NCI-H446 treated with DMSO at 0.1 percent for 48 hours (cell line): ENCODE measurements around the gene SURF2.
A peak's percentile ranks its signal among the peaks of the same experiment; 100 is the strongest.

ENCODE experiments used
- DNase-seq: peaks from one replicate; lab custom pipeline; 2025; lab: John Stamatoyannopoulos, UW

SURF2 gene

DNA sequence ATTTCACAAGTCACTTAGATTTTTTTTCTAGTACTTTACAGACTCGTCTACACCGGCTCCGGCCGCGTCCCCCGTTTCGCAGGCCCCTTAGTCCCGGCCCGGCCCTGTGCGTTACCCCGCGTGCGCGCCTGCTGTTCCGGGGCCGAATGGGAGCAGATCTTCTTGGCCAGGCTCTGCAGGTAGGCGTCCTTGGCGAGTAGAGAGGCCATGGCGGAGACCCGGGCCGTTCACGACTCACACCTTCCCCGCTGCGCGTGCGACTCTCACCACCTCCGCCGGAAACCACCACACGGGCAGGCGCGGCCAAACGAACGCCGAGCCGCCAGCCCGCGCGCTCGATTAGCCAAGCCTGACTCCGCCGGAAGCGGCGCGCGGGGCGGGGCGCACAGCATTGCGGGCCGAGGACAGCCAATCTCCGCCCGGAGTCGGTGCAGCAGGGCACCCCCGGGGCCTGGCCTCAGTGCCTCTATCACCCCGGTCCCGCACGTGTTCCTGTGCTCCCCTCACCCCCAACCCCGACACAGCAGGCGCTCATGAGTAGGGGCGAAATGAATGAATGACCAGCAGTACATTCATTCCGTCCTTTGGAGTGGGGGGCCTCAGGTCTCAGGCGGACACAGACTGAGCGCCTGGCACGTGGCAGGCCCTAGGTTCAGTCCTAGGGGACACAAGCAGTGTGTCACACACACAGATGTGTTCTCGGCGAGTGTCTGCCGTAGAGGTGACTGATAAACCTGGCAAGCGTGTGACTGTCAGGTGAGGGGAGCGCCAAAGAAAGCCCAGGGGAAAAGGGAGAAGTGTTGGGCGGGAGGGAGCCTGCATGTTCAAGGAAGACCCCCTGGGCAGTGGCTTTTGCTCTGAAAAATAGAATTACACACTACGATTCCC is 20.2 kb upstream of the SURF2 start, which contains the start of gene SURF6:
Gene SURF6, minus strand, starts transcription at position 265 of the 888 bp plus-strand sequence. Its CDS starts 56 bp downstream, at position 209.
- peak; percentile 49 for DNase-seq

- no peak for DNase-seq
Measured at GRCh38 chr9:133339641-133340040, 16.7 kb upstream of the SURF2 start.

- DNase-seq = no peak
Measured at GRCh38 chr9:133340256-133340655, 16.1 kb upstream of the SURF2 start.

- no peak for DNase-seq
Measured at GRCh38 chr9:133340916-133341315, 15.4 kb upstream of the SURF2 start.

GRCh38 chr9:133341369-133342068 is 14.8 kb upstream of the SURF2 start:
- no peak for DNase-seq

- DNase-seq = no peak
Measured at GRCh38 chr9:133342069-133342406, 14.3 kb upstream of the SURF2 start.

DNA sequence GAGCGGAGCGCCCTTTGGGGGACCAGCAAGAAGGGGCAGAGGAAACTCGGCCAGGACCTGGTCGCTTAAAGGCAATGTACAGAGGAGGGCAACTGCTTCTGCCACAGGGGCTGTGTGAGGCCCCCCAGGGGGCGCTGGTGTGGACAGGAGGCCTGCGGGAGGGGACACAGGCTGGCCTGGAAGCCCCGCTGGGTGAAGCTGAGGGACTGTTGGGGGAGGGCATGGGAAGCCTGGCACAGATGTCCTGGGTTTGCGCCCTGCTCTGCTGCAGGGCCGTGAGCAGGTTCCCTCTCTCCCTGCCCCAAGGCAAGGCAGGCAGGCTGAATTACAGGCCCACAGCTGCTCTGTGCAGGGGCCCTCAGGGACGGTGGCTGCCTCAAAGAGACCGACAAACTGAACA is 13.8 kb upstream of the SURF2 start:
- no peak for DNase-seq

DNA sequence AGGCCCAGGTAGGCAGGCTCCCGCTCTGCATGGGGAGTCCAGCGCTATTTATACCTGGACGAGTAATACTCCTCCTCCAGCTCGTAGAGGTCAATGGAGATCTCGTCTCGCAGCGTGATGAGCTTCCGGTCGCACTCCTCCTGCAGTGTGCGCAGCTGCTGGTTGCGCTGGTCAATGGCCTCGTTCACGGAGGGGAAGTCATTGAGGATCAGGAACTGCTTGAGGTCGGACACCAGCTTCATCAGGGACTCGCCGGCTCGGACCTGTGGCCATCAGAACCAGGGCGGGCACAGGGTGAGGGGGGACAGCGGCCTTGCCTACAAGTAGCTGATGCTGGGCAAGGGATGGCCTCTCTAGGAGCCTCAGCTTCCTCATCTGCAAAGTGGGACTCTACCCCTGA is 12.3 kb upstream of the SURF2 start:
- no peak for DNase-seq

DNA sequence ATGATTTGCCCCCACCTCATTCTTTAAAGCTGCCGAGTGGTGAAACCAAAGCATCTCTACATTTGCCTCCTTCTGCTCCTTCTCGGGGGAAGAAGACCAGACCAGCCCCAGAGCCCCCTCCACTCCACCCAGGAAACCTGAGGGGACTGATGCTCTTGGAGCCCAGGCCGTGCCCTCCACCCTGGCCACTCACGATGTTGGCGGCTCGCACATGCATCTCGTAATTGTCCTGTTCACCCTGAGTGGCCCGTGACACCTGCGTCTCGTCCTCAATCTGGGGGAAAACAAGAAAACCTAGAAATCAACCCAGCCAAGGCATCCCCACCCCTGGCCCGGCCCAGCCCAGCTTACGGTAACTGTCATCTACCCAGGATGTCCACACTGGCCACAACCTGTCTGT is 11.4 kb upstream of the SURF2 start:
- no peak for DNase-seq

DNA sequence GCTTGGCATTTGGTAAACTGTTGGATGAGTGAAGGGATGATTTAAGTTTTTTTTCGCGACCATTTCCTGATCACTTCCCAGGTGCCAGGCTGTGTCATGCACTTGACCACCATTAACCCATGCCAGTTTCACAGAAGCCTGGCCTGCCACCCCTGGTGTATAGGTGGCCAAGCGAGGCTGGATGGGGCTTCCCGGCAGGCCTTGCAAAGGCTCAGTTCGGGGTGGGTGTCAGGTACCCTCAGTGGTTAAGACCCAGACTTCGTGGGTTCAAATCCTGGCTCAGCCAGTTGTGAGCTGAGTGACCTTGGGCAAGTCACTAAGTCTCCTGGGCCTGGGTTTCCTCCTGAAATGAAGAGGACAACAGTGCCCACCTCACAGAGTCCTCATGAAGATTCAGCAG is 10.8 kb upstream of the SURF2 start:
- no peak for DNase-seq

GRCh38 chr9:133346021-133346785 is 10.1 kb upstream of the SURF2 start:
- no peak for DNase-seq

GRCh38 chr9:133347515-133347984 is 8.8 kb upstream of the SURF2 start:
- DNase-seq = no peak

DNA sequence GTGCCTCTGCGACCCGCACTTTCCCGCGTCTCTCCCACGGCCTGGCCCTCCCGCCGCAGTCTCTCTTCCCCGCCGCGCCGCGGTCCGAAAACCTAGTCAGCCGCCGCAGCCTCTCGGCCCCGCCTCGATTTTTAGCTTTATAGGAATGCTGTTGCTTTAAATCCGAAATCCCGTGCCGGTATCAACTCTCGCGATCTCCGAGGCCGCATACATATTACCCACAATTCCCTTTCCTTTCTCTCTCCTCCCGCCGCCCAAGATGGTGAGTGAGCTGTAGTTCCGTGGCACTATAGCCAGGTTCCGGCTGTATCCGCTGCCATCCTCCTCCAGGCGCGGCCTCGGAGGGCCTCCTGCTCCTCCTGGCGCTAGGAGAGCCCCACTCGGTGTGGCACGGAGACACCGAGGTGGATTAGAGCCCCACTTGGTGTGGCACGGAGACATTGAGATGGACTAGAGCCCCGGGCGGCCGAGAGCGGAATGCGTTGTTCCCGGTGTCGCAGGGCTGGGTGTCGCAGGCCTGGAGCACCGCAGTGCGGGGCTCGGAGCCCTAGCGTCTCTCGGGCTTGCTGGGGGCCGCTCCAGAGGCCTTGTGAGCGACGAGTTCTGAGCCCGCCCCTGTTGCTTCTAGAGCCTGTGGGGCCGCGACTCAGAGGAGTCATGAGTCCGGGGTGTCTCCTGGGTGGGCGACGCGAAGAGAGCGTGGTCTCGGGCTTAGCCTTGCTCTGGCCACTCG is 8.2 kb upstream of the SURF2 start, which contains the start of the genes MED22 and RPL7A:
Gene MED22, minus strand, starts transcription at position 147 of the 733 bp plus-strand sequence. CDS start 1,469 bp downstream, outside the sequence.
Gene RPL7A, plus strand, starts transcription at position 234 of the 733 bp plus-strand sequence. Its CDS starts 26 bp downstream, at position 260.
- peak; percentile 77 for DNase-seq

GRCh38 chr9:133348718-133349573 is 7.4 kb upstream of the SURF2 start:
- DNase-seq = no peak

- DNase-seq = no peak
Measured at GRCh38 chr9:133349965-133350616, 6.3 kb upstream of the SURF2 start.

- no peak for DNase-seq
Measured at GRCh38 chr9:133351526-133351907, 4.8 kb upstream of the SURF2 start.

DNA sequence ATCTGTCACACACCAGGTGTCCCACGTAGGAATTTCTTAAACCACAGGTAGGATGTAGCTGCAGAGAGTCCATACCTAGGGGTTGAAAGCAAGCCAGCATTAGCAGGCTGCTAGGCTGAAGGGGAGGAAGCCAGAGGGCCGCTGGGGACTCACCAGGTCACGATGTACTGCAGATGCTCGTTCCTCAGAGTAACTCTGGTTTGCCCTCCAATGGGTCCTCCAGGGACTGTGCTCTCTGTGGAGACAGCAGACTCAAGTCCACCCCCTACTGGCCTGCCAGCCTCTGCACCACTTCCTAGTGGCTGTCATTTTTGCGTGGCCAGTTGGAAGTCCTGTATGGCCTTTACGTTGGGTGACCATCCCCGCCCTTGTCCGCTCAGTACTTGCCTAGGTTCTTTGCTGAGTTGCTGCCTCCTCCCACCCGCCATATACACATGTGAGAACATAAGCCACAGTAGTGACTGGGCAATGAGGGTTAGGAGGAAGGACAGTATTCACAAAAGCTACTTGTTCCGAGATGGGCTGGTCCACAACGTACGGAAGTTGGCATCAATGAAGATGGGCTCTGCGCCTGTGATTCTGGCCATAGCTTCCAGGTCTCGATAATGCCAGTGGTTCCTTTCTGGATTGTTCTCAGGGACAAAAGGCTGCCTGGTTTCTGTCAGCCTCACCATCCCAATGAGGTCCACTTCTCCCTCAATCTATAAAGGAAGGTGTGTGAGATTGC is 4.3 kb upstream of the SURF2 start:
- DNase-seq = no peak

DNA sequence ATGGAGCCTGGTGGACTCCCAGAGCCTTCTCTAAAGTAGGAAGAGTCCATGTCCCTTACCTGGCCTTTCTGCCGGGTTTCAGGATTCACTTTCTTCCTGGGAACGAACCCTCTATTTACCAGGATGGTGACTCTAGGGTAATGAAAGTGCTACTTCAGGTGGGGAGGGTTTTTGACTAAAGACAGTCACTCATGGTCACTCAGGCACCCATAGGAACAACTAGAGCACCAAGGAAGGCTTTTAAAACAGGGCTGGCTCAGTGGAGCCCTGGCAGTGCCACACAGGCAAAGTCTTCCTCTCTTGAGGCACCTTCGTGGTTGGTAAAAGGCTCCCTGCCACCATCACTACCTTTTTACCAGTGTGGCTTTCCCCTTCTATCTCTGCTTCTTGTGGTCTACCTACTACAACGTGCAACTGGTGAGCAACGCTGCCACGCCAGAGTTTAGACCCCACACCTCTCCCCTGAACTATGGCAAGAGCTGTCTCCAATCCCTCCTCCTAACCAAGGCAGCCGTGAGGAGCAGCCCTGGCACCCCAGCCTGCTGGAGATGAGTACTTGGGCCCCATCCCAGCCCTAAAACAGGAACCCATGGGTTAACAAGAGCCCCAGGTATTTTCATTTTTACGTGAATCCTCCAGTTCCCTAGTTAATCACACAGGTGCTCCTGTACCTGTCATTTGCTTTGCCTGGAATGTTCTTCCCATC is 3.6 kb upstream of the SURF2 start:
- no peak for DNase-seq

DNA sequence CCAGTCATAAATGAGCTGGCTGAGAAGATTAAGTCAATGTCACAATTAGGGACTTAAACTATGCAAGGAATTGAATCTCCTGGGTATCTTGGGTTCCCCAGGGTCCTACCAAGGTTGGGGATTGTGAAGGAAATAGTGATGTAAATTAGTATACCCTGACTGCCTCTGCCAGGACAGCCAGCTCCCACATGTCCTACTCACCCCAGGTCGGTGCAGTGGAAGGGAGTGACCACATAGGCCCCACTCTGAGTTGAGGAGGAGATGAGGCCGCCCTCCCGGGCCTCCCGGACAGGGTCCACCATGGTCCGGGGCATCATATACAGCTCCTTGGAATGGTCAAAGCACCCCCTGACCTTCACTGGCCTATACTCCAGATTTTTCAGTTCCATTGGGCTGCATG is 2.8 kb upstream of the SURF2 start:
- no peak for DNase-seq
